ENCODE measurements around the gene LAMB4.

The LAMB4 gene

GRCh38 chr7:108108131-108108530 is 22.0 kb downstream of the LAMB4 start:
- DNase-seq: no peak

GRCh38 chr7:108104324-108104723 is 25.8 kb downstream of the LAMB4 start:
- DNase-seq: no peak

- DNase-seq: no peak
Observed at GRCh38 chr7:108103558-108104298, 26.4 kb downstream of the LAMB4 start.

- DNase-seq: no peak
Observed at GRCh38 chr7:108102671-108103312, 27.4 kb downstream of the LAMB4 start.

GRCh38 chr7:108101759-108102158 is 28.4 kb downstream of the LAMB4 start:
- no peak for DNase-seq

GRCh38 chr7:108099713-108100112 is 30.4 kb downstream of the LAMB4 start:
- no peak for DNase-seq

GRCh38 chr7:108097703-108098102 is 32.5 kb downstream of the LAMB4 start:
- no peak for DNase-seq

GRCh38 chr7:108096996-108097395 is 33.2 kb downstream of the LAMB4 start:
- DNase-seq: no peak

GRCh38 chr7:108094933-108095710 is 35.0 kb downstream of the LAMB4 start:
- DNase-seq: no peak

GRCh38 chr7:108094346-108094745 is 35.8 kb downstream of the LAMB4 start:
- no peak for DNase-seq

GRCh38 chr7:108093851-108094331 is 36.3 kb downstream of the LAMB4 start:
- DNase-seq: no peak

- no peak for DNase-seq
Observed at GRCh38 chr7:108093341-108093740, 36.8 kb downstream of the LAMB4 start.

- no peak for DNase-seq
Observed at GRCh38 chr7:108091461-108091831, 38.7 kb downstream of the LAMB4 start.

- DNase-seq: no peak
Observed at GRCh38 chr7:108090791-108091460, 39.2 kb downstream of the LAMB4 start.

- DNase-seq: no peak
Observed at GRCh38 chr7:108089381-108089780, 40.8 kb downstream of the LAMB4 start.

- no peak for DNase-seq
Observed at GRCh38 chr7:108088729-108089128, 41.4 kb downstream of the LAMB4 start.

GRCh38 chr7:108087778-108088177 is 42.4 kb downstream of the LAMB4 start:
- no peak for DNase-seq

- DNase-seq: no peak
Observed at GRCh38 chr7:108086962-108087361, 43.2 kb downstream of the LAMB4 start.

GRCh38 chr7:108086546-108086945 is 43.6 kb downstream of the LAMB4 start:
- no peak for DNase-seq

- no peak for DNase-seq
Observed at GRCh38 chr7:108083980-108084379, 46.2 kb downstream of the LAMB4 start.

GRCh38 chr7:108079648-108080591 is 50.2 kb downstream of the LAMB4 start:
- DNase-seq: no peak

GRCh38 chr7:108079276-108079647 is 50.9 kb downstream of the LAMB4 start:
- no peak for DNase-seq
